ENCODE results near the gene SOX21.

Gene SOX21

DNA sequence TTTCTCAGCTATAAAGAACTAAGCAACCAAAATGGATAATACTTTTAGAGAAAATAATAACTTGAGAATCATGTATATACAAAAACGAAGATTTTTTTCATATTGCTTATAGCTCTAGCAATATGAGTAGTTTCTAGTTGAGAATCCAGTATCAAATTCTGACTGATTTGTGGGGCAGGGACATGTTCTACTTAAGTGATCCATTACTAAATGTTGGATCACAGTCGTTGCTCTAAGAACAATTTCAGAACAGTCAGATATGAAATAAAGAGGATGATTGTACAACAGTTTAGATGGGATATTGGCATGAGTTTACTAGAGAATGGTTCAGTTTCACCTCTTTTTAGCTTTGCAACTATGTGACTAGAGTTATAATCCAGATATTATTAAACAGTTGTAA lies 39.9 kb downstream of the SOX21 start:
- Mint-ChIP-seq H3K27ac (no peak overlapping the region), H3K36me3 (peaks cover under 1% of the 10 kb centered on the region), H3K4me1 (peaks cover 14% of the 10 kb centered on the region), H3K4me3 (no peak overlapping the region), H3K9me3 (peaks cover 3% of the 10 kb centered on the region), H3K27me3 (no peaks in the 10 kb centered on the region)

DNA sequence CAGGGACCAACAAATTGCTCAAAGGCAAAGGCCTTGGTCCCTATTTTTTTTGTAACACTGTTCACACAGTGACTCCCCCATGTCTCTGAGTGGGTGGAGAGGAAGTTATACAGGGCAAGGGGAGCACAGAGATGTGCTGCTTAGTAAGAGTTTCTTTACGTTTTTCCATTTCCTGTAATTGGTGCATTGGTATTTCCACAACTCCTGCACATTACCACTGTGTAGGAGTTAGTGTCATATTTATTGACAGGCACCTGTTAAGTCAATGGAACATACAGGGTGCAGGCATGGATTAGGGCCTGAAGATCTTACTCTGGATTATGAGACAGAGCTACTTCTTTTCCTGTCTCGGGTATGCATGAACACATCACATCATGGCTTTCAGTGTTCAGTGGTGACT lies 45.2 kb downstream of the SOX21 start:
- Mint-ChIP-seq H3K4me1 (peaks cover 38% of the 10 kb centered on the region), H3K9me3 (peaks cover 6% of the 10 kb centered on the region), H3K27ac (peak overlapping the region; percentile 96), H3K4me3 (peak overlapping the region; percentile 69), H3K27me3 (peaks cover 2% of the 10 kb centered on the region), H3K36me3 (peaks cover 2% of the 10 kb centered on the region)

DNA sequence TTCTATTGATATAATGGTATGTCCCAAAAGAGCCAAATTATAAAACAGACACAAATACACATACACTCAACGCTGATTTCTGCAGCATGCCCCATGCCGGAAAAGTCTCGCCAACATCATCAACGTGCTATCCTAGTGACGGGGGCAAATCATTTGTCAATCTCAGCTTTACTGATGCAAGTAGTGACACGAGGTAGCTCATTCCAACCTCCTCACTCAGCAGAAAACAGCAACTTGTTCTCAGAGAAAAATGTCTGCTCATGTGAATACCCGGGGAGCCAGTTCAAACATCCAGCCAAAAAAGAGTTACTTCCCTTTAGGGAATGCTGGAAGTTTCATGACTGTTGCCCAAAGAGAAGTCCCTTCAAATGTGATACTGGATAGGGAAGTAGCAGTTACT lies 46.3 kb downstream of the SOX21 start:
- H3K36me3 Mint-ChIP-seq: peaks cover 2% of the 10 kb centered on the region
- H3K4me1 Mint-ChIP-seq: peaks cover 41% of the 10 kb centered on the region
- peaks cover 6% of the 10 kb centered on the region for H3K9me3 Mint-ChIP-seq
- H3K4me3 Mint-ChIP-seq: no peak overlapping the region
- no peak overlapping the region for H3K27ac Mint-ChIP-seq
- H3K27me3 Mint-ChIP-seq: peaks cover 4% of the 10 kb centered on the region

DNA sequence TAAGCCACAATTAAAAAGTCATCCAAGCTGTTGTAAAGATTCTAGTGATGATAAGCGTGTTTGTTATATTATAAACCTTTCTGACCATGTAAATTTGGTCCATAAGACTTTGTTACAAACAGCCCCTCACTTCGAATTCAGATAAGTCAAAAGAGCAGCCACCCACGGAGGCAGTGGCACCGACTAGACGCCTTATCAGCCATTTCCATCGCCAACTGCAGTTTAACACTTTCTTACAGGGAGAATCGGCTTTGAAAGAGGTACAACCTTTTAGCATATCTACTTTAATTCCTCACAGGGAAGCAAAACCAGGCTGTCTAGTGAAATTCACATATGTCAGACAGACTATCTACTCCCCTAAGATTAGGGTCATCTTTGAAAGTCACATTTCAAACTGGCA lies 47.5 kb downstream of the SOX21 start:
- H3K27me3 Mint-ChIP-seq: peaks cover 4% of the 10 kb centered on the region
- H3K36me3 Mint-ChIP-seq: peaks cover 2% of the 10 kb centered on the region
- H3K4me1 Mint-ChIP-seq: peaks cover 41% of the 10 kb centered on the region
- no peak overlapping the region for H3K27ac Mint-ChIP-seq
- no peak overlapping the region for H3K4me3 Mint-ChIP-seq
- H3K9me3 Mint-ChIP-seq: peaks cover 6% of the 10 kb centered on the region

DNA sequence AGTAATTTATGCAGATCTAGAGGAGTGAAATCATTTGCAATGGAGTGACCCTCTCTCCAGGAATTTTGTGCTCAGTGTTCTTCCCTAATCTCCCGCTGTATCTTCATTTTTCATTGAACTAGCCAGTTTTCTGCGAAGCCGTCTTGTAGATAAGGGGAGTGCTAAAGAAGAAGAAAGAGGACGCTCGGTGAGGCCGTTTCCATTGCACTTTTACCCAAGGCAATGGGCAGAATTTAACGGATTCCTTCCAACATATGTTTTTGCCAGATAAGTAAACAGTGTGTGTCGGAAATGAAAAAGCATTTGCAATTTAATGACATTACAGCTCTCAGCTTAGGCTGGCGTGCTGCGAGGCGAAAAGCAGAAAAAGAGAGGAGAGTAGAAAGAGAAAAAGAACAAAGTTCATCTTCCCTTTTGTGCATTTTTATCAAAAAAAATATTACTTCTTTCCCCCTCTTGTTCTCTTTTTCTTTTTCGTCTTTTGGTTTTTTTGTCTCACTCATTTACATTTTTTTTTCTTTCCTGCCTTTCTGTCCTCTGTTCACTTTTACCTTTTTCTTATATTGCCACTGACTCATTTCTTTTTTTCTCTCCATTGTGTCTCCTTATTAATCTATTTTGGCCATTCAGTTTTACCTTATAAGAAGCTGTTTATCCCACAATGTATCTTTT lies 49.9 kb downstream of the SOX21 start:
- Mint-ChIP-seq H3K36me3 (peaks cover 2% of the 10 kb centered on the region), H3K27ac (no peak overlapping the region), H3K4me1 (peaks cover 27% of the 10 kb centered on the region), H3K9me3 (peaks cover 3% of the 10 kb centered on the region), H3K27me3 (peaks cover 4% of the 10 kb centered on the region), H3K4me3 (no peak overlapping the region)

DNA sequence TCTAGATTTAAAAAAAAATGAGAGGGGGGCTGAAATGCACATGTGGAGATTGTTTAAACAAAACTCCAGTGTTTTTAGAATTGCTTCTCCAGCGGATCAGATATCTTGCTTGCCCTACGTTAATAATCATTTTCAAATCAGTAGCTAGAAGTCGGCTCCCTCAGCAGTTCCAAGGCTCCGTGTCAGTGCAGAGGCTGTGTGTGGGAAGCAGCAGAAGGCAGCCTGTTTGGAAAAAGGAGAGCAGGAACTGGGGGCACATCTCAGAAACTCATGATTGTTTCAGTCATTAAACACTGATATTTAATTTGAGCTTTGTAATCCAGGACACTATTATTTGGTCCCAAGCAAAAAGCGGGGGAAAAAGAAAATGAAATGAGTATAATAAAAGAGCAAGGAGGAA lies 50.9 kb downstream of the SOX21 start:
- Mint-ChIP-seq H3K4me3 (no peak overlapping the region), H3K27ac (no peak overlapping the region), H3K27me3 (peaks cover 4% of the 10 kb centered on the region), H3K36me3 (no peaks in the 10 kb centered on the region), H3K9me3 (no peaks in the 10 kb centered on the region), H3K4me1 (peaks cover 24% of the 10 kb centered on the region)

DNA sequence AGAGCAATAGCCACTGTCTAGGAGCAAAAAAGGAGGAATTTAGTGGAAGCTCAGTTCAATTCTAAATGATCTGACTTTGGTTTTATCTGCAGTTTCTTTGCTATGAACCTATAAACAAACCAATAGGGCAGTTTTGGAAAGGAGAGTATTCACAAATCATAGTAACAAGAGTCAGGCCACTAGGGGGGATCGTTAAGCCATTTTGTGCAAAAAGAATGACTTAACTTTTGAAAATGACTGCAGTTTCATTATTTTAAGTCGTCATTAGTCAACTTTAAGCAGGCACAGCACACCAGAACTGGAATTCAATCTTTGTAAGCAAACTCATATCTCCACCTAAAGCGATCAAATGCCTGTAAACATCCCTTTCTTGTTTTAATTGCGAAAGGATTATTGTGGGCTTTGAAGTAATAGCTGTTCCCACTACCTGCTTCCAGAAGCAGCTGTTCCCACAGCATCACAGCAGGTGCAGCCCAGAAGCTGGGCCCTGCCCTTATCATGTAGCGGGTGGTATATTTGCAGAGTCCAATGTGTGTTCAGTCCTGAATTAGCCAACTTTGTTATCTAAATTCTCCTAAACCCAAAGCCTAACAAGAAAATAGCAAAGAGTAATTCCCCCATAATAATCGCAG lies 51.5 kb downstream of the SOX21 start:
- H3K27ac Mint-ChIP-seq: peak overlapping the region; percentile 11

More for the DNA sequence above, 51.5 kb downstream of the SOX21 start:
- H3K27me3 Mint-ChIP-seq: peaks cover 4% of the 10 kb centered on the region
- H3K36me3 Mint-ChIP-seq: no peaks in the 10 kb centered on the region
- no peak overlapping the region for H3K4me3 Mint-ChIP-seq
- H3K4me1 Mint-ChIP-seq: peaks cover 20% of the 10 kb centered on the region
- no peaks in the 10 kb centered on the region for H3K9me3 Mint-ChIP-seq
